ENCODE results near the gene ENDOV. TPM values are rescaled to one million over a fixed set of nuclear protein-coding genes. Genes with fewer than 3 reads are reported as not detected.

The ENDOV gene
- total and polyA plus RNA-seq, 2 donors (not counting 3 experiments of a cell fraction or from before 2014, with no cell fraction given): 20.4 to 25.9 TPM

DNA sequence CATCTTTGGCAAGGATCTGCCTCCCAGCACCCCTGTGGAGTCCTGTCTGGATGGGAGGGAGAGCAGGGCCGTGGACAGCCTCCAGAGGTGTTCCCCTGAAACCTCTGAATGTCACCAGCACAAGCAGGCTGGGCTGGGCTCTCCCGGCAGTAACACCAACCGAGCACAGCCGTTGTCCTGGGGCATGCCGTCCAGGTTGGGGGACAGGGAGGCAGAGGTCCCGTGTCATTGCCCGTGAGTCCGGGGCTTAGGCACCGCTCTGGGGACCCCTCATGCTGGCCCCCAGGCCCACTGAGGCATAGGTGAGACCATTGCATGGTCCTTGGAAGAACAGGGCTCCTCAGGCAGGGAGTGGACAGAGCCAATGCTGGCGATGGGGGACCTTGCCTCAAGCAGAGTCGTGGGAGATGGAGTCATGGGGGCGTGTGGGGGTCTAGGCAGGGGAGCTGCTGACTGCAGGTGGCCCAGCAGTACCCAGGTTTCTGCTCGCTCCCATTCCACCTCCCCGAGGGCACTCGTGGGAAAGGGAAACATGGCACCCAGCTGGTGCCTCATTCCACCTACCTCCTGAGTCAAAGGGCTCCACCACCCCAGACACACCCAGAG is 17.5 kb downstream of the ENDOV start:
- Histone ChIP-seq H3K4me3 (replicated peaks in 1 of 3; ENCODE audit: insufficient read depth in 1 of 3, low read depth in 1 of 3, low read length in 3 of 3) (no peak overlapping the region), H3K79me2 (ENCODE audit: control insufficient read depth, insufficient read depth, low read length) (no peaks in the 10 kb centered on the region), H4K20me1 (replicated peaks; ENCODE audit: control insufficient read depth, extremely low read depth, insufficient read depth, low read length) (no peaks in the 10 kb centered on the region), H3K36me3 (ENCODE audit: control insufficient read depth in 2 of 2, extremely low read depth in 1 of 2, insufficient read depth in 2 of 2, low read length in 2 of 2) (no peaks in the 10 kb centered on the region), H3K4me1 (ENCODE audit: control insufficient read depth, extremely low read depth, insufficient read depth, low read length) (no peaks in the 10 kb centered on the region), H3K9me3 (replicated peaks; ENCODE audit: control insufficient read depth, insufficient read depth, low read length) (no peaks in the 10 kb centered on the region), H3K4me2 (ENCODE audit: insufficient read depth, low read length) (no peak overlapping the region), H3K9me1 (replicated peaks; ENCODE audit: control insufficient read depth, extremely low read depth, insufficient read depth, low read length) (no peaks in the 10 kb centered on the region), H3K27ac (ENCODE audit: insufficient read depth, low read depth, low read length) (no peak overlapping the region), H2AFZ (ENCODE audit: low read depth, low read length) (no peak overlapping the region), H3K27me3 (ENCODE audit: control insufficient read depth in 2 of 2, insufficient read depth in 2 of 2, low read length in 2 of 2) (no peaks in the 10 kb centered on the region), H3K9ac (replicated peaks; ENCODE audit: extremely low read depth, insufficient read depth, low read length) (no peak overlapping the region)
- intact Hi-C loops (cut with micrococcal nuclease) (no loop called here), dilution Hi-C loops (cut with MboI; ENCODE audit: extremely low pct_ligation_motif_present, low sequenced_read_pairs) (no loop called here)
- CTCF ChIA-PET: interaction anchor here (1.3 kb wide), 1 partner anchor 556 kb away, joined by 5 read pairs; no protein-coding TSS in a partner anchor
- DNase-seq (ENCODE audit: low read depth, low spot score) (no peak), FAIRE-seq (no peak)
- BruUV-seq (replicated peaks): no TSS peak
- TF ChIP-seq POLR2AphosphoS5 (IDR thresholded peaks at IDR 0.05; ENCODE audit: insufficient read depth, low read depth, low read length) (no peak), MYC (IDR thresholded peaks at IDR 0.05; ENCODE audit: low read depth, low read length) (no peak), CTCF (IDR thresholded peaks at IDR 0.05; ENCODE audit: extremely low read depth in 1 of 2, insufficient read depth in 1 of 2, low read depth in 1 of 2, low read length in 2 of 2) (no peak), GATA2 (IDR thresholded peaks at IDR 0.05; ENCODE audit: insufficient read depth, insufficient read length, low read depth, low read length) (no peak), POLR2A (IDR thresholded peaks at IDR 0.05; ENCODE audit: low read depth, low read length) (no peak), EZH2 (IDR thresholded peaks at IDR 0.05; ENCODE audit: borderline replicate concordance, low read depth, low read length, severe bottlenecking) (no peak), JUN (IDR thresholded peaks at IDR 0.05; ENCODE audit: borderline replicate concordance, insufficient read depth, insufficient read length, low read depth) (no peak), FOS (IDR thresholded peaks at IDR 0.05; ENCODE audit: borderline replicate concordance, insufficient read depth, low read length) (no peak)
- TF ChIP-seq, protein P1, sequence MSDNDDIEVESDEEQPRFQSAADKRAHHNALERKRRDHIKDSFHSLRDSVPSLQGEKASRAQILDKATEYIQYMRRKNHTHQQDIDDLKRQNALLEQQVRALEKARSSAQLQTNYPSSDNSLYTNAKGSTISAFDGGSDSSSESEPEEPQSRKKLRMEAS (IDR thresholded peaks at IDR 0.05; ENCODE audit: insufficient read depth, insufficient read length): no peak
- POLR2A ChIA-PET: no interaction called here

Data from endothelial cell of umbilical vein (primary cell).